Measurements from ENCODE around the gene CYP3A7. TPM values are rescaled to one million over a fixed set of nuclear protein-coding genes. Genes with fewer than 3 reads are reported as not detected.

CYP3A7 gene
- total RNA-seq = not detected

DNA sequence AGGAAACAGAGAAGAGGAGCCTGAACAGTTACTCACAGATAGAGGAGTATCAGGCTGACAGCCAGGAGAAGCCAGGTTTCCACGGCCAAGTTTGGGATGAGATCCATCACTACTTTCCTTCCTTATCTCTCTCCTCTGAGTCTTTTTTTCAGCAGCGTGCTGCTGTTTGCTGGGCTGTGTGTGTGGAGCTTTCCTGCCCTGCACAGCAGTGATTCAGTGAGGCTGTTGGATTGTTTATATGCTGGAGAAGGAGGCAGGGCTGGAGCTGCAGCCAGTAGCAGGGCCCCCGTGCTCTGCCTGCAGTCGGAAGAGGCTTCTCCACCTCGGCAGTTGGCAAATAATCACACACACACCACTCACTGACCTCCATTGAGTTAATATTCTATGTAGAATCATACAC lies at the start of gene CYP3A7:
CYP3A7 (minus strand) TSS at position 210 of the 400 bp plus-strand sequence; CDS start at position 107, 103 bp downstream.
- TF ChIP-seq, protein P1, sequence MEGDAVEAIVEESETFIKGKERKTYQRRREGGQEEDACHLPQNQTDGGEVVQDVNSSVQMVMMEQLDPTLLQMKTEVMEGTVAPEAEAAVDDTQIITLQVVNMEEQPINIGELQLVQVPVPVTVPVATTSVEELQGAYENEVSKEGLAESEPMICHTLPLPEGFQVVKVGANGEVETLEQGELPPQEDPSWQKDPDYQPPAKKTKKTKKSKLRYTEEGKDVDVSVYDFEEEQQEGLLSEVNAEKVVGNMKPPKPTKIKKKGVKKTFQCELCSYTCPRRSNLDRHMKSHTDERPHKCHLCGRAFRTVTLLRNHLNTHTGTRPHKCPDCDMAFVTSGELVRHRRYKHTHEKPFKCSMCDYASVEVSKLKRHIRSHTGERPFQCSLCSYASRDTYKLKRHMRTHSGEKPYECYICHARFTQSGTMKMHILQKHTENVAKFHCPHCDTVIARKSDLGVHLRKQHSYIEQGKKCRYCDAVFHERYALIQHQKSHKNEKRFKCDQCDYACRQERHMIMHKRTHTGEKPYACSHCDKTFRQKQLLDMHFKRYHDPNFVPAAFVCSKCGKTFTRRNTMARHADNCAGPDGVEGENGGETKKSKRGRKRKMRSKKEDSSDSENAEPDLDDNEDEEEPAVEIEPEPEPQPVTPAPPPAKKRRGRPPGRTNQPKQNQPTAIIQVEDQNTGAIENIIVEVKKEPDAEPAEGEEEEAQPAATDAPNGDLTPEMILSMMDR (IDR thresholded peaks at IDR 0.05; ENCODE audit: low read depth) = no peak

DNA sequence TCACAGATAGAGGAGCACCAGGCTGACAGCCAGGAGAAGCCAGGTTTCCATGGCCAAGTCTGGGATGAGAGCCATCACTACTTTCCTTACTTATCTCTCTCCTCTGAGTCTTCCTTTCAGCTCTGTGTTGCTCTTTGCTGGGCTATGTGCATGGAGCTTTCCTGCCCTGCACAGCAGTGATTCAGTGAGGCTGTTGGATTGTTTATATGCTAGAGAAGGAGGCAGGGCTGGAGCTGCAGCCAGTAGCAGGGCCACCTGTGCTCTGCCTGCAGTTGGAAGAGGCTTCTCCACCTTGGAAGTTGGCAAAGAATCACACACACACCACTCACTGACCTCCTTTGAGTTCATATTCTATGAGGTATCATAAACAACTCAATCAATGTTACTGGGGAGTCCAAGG lies 49.0 kb upstream of the CYP3A7 start, which contains the start of gene CYP3A4:
CYP3A4 (minus strand) TSS at position 178 of the 400 bp plus-strand sequence; CDS start at position 75, 103 bp downstream.
- TF ChIP-seq, protein P1 (IDR thresholded peaks at IDR 0.05; ENCODE audit: low read depth) = no peak

- TF ChIP-seq, protein P1 (IDR thresholded peaks at IDR 0.05; ENCODE audit: low read depth) = no peak
Observed at GRCh38 chr7:99782012-99782953, 47.3 kb upstream of the CYP3A7 start.

DNA sequence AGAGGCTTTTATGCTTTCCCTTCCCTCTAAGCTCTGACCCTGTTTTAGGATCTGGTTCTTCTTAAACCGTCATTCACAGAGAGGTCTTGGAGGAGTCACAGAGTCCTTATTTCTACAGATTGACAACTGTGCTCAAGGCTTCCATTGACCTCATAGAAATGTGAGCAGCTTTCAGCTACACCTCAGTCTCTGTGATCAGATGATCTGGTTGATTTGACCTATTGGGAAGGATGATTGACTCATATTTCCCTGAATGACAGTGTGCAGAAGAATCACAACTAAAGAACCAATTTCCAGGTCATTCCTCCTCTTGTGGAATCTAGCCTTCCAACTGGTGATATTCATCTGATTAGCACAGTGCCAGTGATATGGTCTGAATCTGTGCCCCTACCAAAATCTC lies 45.6 kb upstream of the CYP3A7 start:
- TF ChIP-seq, protein P1 (IDR thresholded peaks at IDR 0.05; ENCODE audit: low read depth) = no peak

DNA sequence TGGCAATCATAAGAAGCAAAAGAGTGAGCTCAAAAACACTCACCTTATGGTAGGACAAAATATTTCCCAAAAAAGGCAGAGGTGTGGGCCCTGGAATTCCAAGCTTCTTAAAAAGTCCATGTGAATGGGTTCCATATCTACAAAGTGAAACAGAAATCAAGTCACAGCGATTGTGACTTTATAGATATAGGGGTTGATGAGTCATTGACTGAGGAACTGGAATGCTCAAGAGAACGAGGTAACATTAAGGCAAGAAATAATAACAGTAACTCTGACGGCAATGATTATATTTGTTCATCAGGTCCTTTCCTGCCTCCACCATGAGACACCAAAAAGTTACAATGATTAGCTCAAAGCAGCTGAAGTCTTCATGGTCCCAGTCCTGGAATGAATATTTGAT lies 45.0 kb upstream of the CYP3A7 start:
- TF ChIP-seq, protein P1 (IDR thresholded peaks at IDR 0.05; ENCODE audit: low read depth) = no peak

DNA sequence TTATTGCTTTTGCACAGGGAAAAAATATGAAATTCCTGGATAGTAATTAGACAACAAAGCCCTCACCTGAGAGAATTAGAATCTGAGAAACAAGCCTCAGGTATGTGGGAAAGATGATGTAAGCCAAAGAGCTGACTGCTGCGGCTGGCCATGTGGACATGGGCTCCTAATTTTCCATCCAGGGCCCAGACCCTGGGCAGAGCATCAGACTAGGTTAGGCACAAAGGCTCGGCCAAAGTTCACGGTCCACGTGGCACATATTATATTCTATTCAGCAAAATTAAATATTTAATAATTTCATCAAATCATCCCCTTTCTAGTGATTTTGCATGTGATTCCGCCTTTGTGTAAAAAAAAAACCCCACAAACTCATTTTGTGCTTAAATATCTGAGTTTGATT lies 43.9 kb upstream of the CYP3A7 start:
- TF ChIP-seq, protein P1 (IDR thresholded peaks at IDR 0.05; ENCODE audit: low read depth) = no peak

GRCh38 chr7:99772565-99772964 lies 37.6 kb upstream of the CYP3A7 start:
- TF ChIP-seq, protein P1 (IDR thresholded peaks at IDR 0.05; ENCODE audit: low read depth) = no peak

All from subcutaneous adipose tissue (tissue), 4 donors.